ENCODE measurements around the gene TJP2. TPM values are rescaled to one million over a fixed set of nuclear protein-coding genes. Genes with fewer than 3 reads are reported as not detected.
A peak's percentile ranks its signal among the peaks of the same experiment; 100 is the strongest.

TJP2 gene
- total and polyA plus RNA-seq, 2 donors from 2014 or later = 35.9 to 148 TPM

GRCh38 chr9:69222970-69223369 lies 48.9 kb downstream of the TJP2 start:
- H3K27me3 ChIP-seq (ENCODE audit: control insufficient read depth, insufficient read depth, low read length) = no peaks in the 10 kb centered on the region
- no peaks in the 10 kb centered on the region for H3K9me3 ChIP-seq (ENCODE audit: control insufficient read depth in 2 of 3, insufficient read depth in 1 of 3, low read length in 3 of 3)
- intact Hi-C loops (cut with DNase I) = no loop called here
- FAIRE-seq = no peak
- no peak overlapping the region for H3K27ac ChIP-seq (ENCODE audit: low read depth in 2 of 2, low read length in 2 of 2)
- no peaks in the 10 kb centered on the region for H3K4me1 ChIP-seq (ENCODE audit: control insufficient read depth in 2 of 3, insufficient read depth in 2 of 3, low read depth in 1 of 3, low read length in 3 of 3)
- no peak overlapping the region for H3K9ac ChIP-seq (ENCODE audit: low read length in 3 of 3)
- H3K4me3 ChIP-seq (ENCODE audit: low read length in 3 of 3) = no peak overlapping the region
- DNase-seq = no peak
- no peak for TF ChIP-seq CTCF (IDR thresholded peaks at IDR 0.05; ENCODE audit: borderline replicate concordance, extremely low read depth, insufficient read depth)
- peaks cover 1 to 49% (median 17%) of the 10 kb centered on the region in 3 donors for H3K36me3 ChIP-seq (ENCODE audit: control insufficient read depth in 2 of 3, insufficient read depth in 3 of 3, low read length in 3 of 3)

GRCh38 chr9:69223605-69224004 lies 49.5 kb downstream of the TJP2 start:
- Histone ChIP-seq H3K36me3 (ENCODE audit: control insufficient read depth in 2 of 3, insufficient read depth in 3 of 3, low read length in 3 of 3) (peaks cover 5 to 48% (median 20%) of the 10 kb centered on the region in 3 donors), H3K27ac (ENCODE audit: low read depth in 2 of 2, low read length in 2 of 2) (no peak overlapping the region), H3K9ac (ENCODE audit: low read length in 3 of 3) (no peak overlapping the region), H3K4me3 (ENCODE audit: low read length in 3 of 3) (no peak overlapping the region), H3K27me3 (ENCODE audit: control insufficient read depth, insufficient read depth, low read length) (no peaks in the 10 kb centered on the region), H3K9me3 (ENCODE audit: control insufficient read depth in 2 of 3, insufficient read depth in 1 of 3, low read length in 3 of 3) (no peaks in the 10 kb centered on the region), H3K4me1 (ENCODE audit: control insufficient read depth in 2 of 3, insufficient read depth in 2 of 3, low read depth in 1 of 3, low read length in 3 of 3) (no peaks in the 10 kb centered on the region)
- TF ChIP-seq CTCF (IDR thresholded peaks at IDR 0.05; ENCODE audit: borderline replicate concordance, extremely low read depth, insufficient read depth) = peak; percentile 35
- intact Hi-C loops (cut with DNase I) = no loop called here
- DNase-seq (peak in 4 of 5 donors; percentile 42 to 75 (median 54)), FAIRE-seq (no peak)

GRCh38 chr9:69229367-69229766 lies 55.3 kb downstream of the TJP2 start:
- Histone ChIP-seq H3K9me3 (ENCODE audit: control insufficient read depth in 2 of 3, insufficient read depth in 1 of 3, low read length in 3 of 3) (no peaks in the 10 kb centered on the region), H3K36me3 (ENCODE audit: control insufficient read depth in 2 of 3, insufficient read depth in 3 of 3, low read length in 3 of 3) (peaks cover 5 to 57% (median 41%) of the 10 kb centered on the region in 3 donors), H3K9ac (ENCODE audit: low read length in 3 of 3) (no peak overlapping the region), H3K27me3 (ENCODE audit: control insufficient read depth, insufficient read depth, low read length) (no peaks in the 10 kb centered on the region), H3K4me1 (ENCODE audit: control insufficient read depth in 2 of 3, insufficient read depth in 2 of 3, low read depth in 1 of 3, low read length in 3 of 3) (no peaks in the 10 kb centered on the region), H3K4me3 (ENCODE audit: low read length in 3 of 3) (no peak overlapping the region), H3K27ac (ENCODE audit: low read depth in 2 of 2, low read length in 2 of 2) (no peak overlapping the region)
- intact Hi-C loops (cut with DNase I) = no loop called here
- no peak for TF ChIP-seq CTCF (IDR thresholded peaks at IDR 0.05; ENCODE audit: borderline replicate concordance, extremely low read depth, insufficient read depth)
- FAIRE-seq = no peak
- DNase-seq = peak in 1 of 5 donors; percentile 10

DNA sequence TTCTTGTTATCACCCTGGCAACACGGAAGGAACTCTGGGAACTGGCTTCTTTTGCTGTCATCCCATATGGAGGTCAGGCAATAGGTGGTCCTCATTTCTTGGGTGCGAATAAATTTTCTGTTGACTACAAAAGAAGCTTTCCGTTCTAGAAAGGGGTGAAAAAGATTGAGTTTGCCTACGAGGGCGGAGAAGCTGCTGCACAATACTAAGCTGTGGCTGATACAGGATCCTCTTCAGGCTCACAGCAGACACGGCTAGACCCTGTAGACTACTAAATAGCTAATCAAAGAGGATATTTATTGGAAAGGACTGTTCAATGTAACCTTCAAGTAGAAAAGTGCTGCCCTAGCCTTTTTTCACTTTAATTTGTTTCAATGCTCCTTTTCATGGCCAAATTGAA lies 58.1 kb downstream of the TJP2 start:
- Histone ChIP-seq H3K9me3 (ENCODE audit: control insufficient read depth in 2 of 3, insufficient read depth in 1 of 3, low read length in 3 of 3) (no peaks in the 10 kb centered on the region), H3K9ac (ENCODE audit: low read length in 3 of 3) (no peak overlapping the region), H3K27me3 (ENCODE audit: control insufficient read depth, insufficient read depth, low read length) (no peaks in the 10 kb centered on the region), H3K4me3 (ENCODE audit: low read length in 3 of 3) (no peak overlapping the region), H3K4me1 (ENCODE audit: control insufficient read depth in 2 of 3, insufficient read depth in 2 of 3, low read depth in 1 of 3, low read length in 3 of 3) (no peaks in the 10 kb centered on the region), H3K27ac (ENCODE audit: low read depth in 2 of 2, low read length in 2 of 2) (no peak overlapping the region), H3K36me3 (ENCODE audit: control insufficient read depth in 2 of 3, insufficient read depth in 3 of 3, low read length in 3 of 3) (peaks cover 11 to 60% (median 49%) of the 10 kb centered on the region in 3 donors)
- intact Hi-C loops (cut with DNase I) = no loop called here
- TF ChIP-seq CTCF (IDR thresholded peaks at IDR 0.05; ENCODE audit: borderline replicate concordance, extremely low read depth, insufficient read depth) = no peak
- DNase-seq = peak in 1 of 5 donors; percentile 11
- no peak for FAIRE-seq
